HG03280 (cell line): ENCODE data around the gene IRF6.

Experiments
- ATAC-seq: cut with Tn5 transposase; IDR thresholded peaks from one replicate; pipeline ENCODE4 v1.9.1; 2021; ENCODE audit warnings: mild to moderate bottlenecking, moderate library complexity; ENCODE audit not compliant: unreplicated experiment

The IRF6 gene

GRCh38 chr1:209736490-209737117 lies 69.3 kb downstream of the IRF6 start:
- ATAC-seq: no peak
